Activated CD4-positive, CD25-positive, alpha-beta regulatory T cell treated with anti-CD3 and anti-CD28 coated beads, Interleukin-2, amount 50 U/mL, for 24 hours (primary cell): ENCODE data around the gene PARD3B.

Experiments used
- ATAC-seq, 2 donors: fragments of 150-1000 bp; cut with Tn5 transposase; one replicate each; pipeline ENCODE4 v1.10.0; 2021; ENCODE audit warnings: mild to moderate bottlenecking in 1 of 2, moderate library complexity in 1 of 2

The PARD3B gene

GRCh38 chr2:205590759-205591158, 1045.5 kb downstream of the PARD3B start:
- ATAC-seq, result no peak

- ATAC-seq, result no peak
Observed at GRCh38 chr2:205593891-205594290, 1048.6 kb downstream of the PARD3B start.

GRCh38 chr2:205596581-205596980, 1051.3 kb downstream of the PARD3B start:
- ATAC-seq, result no peak

GRCh38 chr2:205605638-205606304, 1060.5 kb downstream of the PARD3B start:
- ATAC-seq, result no peak

- ATAC-seq, result no peak
Observed at GRCh38 chr2:205607146-205607545, 1061.9 kb downstream of the PARD3B start.

DNA sequence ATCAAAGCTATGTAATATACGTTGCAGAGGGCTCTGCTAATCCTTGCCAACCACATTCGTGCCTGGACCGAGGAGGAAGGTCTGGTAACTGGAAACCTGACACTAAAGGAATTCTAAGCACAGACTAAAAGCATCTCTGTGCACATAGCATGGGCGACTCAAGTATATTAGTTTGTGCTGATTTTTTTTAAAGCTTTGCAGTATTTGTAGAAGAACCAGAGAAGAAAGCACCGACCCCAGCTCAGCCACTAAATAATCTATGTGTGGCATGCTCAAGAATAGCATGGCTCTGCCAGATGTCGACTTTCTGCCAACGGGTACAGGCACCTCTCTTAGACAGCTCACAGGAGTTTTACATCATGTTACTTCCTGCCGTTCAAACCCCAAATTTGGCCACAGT, 1063.8 kb downstream of the PARD3B start:
- no peak for ATAC-seq

GRCh38 chr2:205610437-205610836, 1065.2 kb downstream of the PARD3B start:
- ATAC-seq, result no peak

DNA sequence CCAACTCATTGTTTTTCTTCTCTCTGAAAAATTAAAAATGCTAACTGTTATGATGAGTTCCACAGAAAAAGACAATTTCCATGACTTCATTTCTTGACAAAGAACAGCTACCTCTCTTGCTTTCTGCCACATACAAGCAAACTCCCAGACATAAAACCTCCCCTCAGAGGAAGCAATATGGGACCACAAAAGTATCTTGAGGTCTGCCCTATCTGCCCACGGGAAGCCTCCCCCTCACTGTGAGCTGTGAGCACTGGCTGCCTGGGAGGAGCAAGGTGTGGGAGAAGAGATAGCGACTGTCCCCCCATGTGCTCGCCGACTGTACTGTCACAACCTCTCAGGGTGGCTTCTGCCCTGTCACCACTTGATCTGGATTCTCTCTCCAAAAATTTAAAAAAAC, 1067.4 kb downstream of the PARD3B start:
- peak in 1 of 2 donors; percentile 55 for ATAC-seq

DNA sequence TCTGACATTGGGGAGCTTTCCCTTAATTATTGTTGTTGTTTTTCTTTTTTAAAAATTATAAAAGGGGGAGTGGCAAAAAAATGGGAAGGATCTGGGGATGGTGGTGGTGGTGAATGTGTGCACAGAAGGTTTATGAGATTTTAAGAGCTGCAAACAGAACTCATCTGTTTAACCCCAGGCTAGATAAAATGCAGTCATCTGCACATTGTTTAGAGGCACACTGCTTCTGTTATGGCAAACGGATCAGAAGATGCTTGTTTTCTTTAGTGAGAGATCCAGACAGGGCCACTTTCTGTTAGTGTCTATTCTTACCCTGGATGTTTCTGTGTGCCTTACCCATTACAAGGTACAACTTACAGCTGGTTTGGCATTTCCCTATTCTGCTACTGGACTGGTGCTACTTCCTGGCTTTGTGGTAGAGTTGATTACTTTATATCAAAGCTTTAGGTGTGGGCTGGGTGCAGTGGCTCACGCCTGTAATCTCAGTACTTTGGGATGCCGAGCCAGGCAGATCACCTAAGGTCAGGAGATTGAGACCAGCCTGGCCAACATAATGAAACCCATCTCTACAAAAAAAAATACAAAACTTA, 1068.8 kb downstream of the PARD3B start:
- ATAC-seq, result no peak

- ATAC-seq, result no peak
Observed at GRCh38 chr2:205614965-205615364, 1069.7 kb downstream of the PARD3B start.

DNA sequence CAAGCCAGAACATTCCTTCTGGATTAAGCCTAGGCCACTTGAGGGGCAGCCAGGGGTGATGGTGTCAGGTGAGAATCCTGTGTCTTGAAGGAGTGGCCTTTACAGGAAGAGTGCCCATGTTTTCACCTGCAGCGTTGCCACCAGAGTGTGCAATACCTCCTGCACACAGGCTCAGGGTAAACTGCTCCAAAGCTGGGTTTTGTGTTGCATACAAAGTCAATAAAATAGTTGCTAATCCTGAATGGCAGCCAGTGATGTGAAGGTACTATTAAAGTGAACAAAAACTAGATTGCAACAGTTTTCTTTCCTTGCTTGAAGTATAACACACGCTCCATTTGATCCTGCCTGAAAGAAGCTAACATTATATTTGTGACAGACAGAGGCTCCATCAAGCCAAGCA, 1072.6 kb downstream of the PARD3B start:
- ATAC-seq, result no peak

DNA sequence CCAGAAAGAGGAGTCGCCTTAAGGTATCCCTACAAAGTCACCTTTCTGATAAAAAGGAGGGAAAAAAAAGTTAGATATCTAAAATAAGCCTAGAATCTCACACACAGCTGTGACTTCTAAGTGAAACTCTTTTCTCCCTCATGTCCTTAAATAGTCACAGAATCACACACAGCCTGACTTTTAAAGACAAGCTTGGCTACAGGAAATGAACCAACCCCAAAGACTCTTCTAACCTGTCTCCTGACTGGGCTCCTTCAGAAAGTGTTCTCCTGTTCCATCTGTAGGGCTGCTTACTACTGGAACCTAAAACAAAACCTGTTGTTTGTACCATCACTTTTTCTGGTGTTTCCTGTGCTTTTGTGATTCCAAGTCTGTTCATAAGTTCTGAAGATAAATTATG, 1074.3 kb downstream of the PARD3B start:
- ATAC-seq, result no peak

DNA sequence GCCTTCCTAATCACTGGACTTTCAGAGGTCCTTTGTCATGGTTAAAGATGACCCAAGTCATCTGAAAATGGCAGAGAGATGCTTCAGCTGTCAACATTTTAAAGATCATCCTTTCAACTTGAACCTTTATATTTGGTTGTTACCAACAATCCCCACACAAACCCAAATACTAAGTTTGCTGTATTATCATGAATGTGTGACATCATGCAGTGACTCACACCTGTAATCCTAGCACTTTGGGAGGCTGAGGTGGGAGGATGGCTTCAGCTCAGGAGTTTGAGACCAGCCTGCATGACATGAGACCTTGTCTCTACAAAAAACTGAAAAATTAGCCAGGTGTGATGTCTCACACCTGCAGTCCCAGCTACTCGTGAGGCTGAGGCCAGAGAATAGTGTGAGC, 1081.8 kb downstream of the PARD3B start:
- ATAC-seq, result no peak

- ATAC-seq, result no peak
Observed at GRCh38 chr2:205628422-205628821, 1083.1 kb downstream of the PARD3B start.

DNA sequence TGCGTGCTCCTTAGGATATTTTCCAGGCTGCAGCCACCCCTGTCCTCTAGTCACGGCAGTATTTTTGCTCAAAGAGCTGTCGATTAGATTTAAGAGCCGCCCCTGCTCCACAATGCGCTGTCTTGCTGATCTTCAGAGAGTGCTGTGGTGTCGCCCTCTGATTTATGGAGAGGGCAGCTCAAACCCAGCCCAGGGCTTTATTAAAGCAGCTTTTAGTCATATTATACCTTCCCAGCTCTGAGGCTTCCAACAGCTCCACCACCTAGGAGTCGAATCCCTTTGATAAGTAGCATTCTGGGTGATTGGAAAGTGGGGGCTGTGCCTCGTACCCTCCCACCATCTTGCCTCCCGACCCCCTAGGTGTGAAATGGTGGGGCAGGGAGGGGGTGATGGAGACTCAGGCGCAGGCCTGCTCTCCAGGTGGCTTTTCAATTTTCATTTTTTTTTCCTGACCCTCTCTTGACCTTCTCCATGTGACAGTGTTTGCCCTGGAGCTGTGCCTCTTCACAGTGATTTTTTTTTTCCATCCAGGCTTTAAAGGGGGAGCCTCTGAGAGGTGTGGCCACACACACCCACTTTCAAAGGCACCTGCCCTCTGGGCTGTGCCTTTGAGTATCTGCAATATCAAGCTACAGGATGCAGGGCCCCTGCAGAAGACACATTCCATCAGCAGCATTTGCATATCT, 1084.0 kb downstream of the PARD3B start:
- ATAC-seq, result no peak

DNA sequence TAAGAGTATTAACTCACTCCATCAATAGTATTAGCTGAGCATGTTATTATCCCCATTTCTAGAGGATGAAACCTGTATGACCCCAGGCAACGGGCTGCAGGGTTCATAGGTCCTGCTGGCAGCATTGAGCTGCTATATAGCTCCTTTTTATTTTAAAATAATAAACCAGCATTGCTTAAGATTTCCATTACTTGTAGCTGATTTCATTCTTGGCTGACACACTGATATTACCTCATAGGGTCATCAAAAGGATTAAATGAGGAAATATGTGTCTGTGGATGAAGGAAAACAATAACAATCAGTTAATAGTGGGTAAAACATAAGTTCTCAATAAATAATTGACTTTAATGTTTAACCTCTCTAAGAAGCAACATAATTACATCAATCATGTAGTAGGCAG, 1088.7 kb downstream of the PARD3B start:
- ATAC-seq, result no peak

DNA sequence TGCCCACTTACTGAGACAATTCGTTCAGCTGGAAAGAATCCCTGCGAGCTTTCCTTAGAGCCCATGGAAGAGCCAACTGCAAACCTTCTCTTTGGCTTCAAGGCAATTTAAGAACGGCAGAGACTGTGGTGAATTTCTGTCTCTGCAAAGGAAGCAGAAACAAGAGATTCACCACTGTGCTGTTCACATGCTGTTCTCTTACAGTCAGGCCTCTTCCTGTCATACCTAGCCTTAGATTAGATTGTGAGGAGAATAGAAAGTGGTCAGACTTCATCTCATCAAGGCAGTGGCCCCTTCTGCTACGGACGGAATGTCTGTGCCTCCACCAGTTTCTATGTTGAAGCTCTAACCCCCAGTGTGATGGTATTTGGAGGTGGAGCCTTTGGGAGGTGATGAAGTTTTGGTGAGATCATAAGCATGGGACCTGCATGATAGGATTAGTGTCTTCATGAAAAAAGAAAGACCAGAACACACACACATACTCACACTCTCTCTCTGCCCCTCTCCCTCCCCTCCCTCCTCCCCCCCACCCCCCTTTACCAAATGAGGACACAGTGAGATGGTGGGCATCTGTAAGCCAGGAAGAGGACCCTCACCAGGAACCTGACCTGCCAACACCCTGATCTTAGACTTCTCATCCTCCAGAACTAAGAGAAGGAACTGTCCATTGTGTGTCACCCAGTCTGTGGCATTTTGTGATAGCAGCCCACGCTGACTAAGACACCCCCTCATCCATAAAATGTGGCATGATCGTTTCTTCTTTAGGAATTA, 1091.5 kb downstream of the PARD3B start:
- no peak for ATAC-seq

- no peak for ATAC-seq
Observed at GRCh38 chr2:205637320-205637602, 1092.0 kb downstream of the PARD3B start.

DNA sequence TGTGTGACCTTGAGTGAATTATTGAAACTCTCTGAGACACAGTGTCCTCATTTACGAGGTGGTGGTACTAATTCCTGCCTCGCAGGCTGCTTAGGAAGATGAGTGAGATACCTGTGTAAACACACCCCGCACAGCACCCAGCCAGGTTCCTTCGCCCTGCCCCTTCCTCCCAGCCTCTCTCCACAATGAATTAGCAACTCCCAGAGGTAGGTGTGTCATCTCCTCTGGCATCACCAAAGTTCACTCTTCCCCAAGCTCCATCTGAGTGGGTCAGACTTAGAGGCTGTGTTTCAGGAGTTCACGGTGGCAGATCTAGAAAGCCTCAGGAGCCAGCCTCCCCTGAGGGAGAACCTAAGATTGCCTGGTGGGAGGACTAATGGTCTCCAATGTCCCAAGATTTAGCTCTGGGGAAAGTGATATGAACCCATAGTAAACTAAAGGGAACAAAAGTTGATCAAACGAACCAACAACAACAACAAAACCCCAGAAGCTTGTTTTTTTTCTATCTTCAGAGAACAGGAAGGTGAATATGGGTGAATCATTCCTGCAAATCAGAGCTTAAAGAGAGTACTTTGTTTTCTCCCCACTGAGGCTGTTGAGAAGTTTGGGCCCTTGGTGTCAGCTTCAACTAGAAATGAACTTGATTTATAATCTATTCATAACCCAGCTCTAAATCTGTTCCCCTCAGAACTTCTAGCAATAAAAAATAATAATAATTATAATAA, 1092.7 kb downstream of the PARD3B start:
- ATAC-seq, result no peak

- ATAC-seq, result no peak
Observed at GRCh38 chr2:205640716-205641115, 1095.4 kb downstream of the PARD3B start.

DNA sequence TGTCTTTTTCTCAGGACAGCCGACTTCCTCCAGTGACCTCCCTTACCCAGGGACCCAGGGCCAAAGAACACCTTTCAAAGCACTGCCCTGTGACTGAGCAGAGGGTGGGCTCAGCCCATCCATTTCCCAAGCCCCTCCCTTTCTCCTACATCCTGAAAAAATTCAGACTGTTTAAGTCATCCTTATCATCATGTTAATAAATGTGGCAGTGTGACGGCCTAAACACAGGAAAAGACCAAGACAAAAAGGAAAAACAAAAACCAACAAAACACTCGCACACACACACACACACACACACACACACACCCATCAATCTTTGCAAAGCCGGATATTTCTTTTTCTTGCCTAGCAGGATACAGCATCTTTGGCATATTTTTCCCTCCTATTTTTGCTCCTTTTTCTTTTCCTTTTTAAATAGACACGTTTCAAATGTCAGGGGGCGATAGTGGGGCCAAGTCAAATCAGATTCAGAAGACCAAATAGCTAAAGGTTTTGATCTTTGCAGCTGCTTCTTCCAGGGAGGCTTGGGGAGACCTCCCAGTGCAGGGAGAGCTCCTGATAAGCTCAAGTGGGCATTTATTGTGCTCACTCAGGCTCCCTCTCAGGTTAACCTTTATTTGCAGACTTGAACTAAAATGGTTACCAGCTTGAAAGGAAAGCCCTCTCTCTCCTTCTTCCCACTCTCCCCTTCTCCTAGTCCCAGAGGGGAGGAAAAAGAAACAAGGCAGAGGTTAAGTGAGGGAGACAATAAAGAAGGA, 1097.5 kb downstream of the PARD3B start:
- no peak for ATAC-seq

DNA sequence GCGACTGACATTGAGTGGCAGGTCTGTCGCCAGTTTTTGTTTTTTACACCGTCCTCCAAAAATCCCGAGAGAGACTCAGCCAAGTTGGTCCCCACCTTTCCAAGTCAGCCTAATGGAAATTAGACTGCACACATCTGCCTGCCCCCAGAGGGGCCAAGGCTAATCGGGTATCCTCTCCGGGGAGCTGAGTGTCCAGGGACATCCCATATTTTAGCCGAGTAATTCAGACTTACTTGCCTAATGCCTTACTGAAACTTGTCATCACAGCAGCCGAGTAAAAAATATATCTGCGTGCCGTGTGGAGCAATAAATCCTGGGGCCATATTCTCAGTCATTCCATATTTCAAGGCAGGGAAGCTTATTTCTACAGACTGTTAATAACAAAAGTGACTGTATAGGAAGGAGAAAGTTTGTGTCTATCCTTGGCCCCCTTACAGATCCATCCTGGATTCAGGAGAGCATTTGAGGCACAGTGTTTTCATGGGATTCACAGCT, 1098.2 kb downstream of the PARD3B start:
- ATAC-seq, result no peak
